Fibroblast of lung (primary cell): ENCODE measurements around the gene ZFPM1. TPM values are rescaled to one million over a fixed set of nuclear protein-coding genes. Genes with fewer than 3 reads are reported as not detected.

Experiments
- DNase-seq, 2 donors: peaks; one replicate each; pipeline versions ENCODE4 v3.0.0 to v3.0.0-alpha.2; 2010; ENCODE audit warnings: low read depth in 2 of 2
- H2AFZ ChIP-seq: 2 replicates; pipeline ENCODE4 v1.5.1; 2012; ENCODE audit warnings: low read length, control low read depth, inconsistent platforms
- H3K27ac ChIP-seq: 2 replicates; pipeline ENCODE4 v1.5.1; 2011; ENCODE audit warnings: low read length, control low read depth; ENCODE audit not compliant: insufficient read depth
- H3K27me3 ChIP-seq: 2 replicates; pipeline ENCODE4 v1.5.1; 2011; ENCODE audit warnings: mild to moderate bottlenecking, low read length; ENCODE audit not compliant: control insufficient read depth, insufficient read depth
- H3K36me3 ChIP-seq: 2 replicates; pipeline ENCODE4 v1.5.1; 2011; ENCODE audit warnings: low read length; ENCODE audit not compliant: control insufficient read depth, insufficient read depth
- H3K4me1 ChIP-seq: 2 replicates; pipeline ENCODE4 v1.5.1; 2011; ENCODE audit warnings: low read length; ENCODE audit not compliant: control insufficient read depth, insufficient read depth; ENCODE audit errors: extremely low read depth
- H3K4me2 ChIP-seq: 2 replicates; pipeline ENCODE4 v1.5.1; 2011; ENCODE audit warnings: low read length, control low read depth; ENCODE audit not compliant: insufficient read depth; ENCODE audit errors: extremely low read depth
- H3K4me3 ChIP-seq, 4 experiments: fragments of 200-600 bp in 1 of 4; sonication (generic) in 1 of 4; replicated peaks in 1 of 4; 2 replicates each; pipeline ENCODE4 v1.5.1; 2011 to 2016; ENCODE audit warnings: low read length in 4 of 4, low read depth in 3 of 4, mild to moderate bottlenecking in 3 of 4, control low read depth in 2 of 4, inconsistent platforms in 1 of 4, mixed read lengths in 1 of 4; ENCODE audit not compliant: insufficient read depth in 1 of 4; ENCODE audit errors: control extremely low read depth in 1 of 4
- H3K79me2 ChIP-seq: 2 replicates; pipeline ENCODE4 v1.5.1; 2012; ENCODE audit warnings: mild to moderate bottlenecking, low read length, inconsistent platforms; ENCODE audit not compliant: control insufficient read depth, insufficient read depth
- H3K9ac ChIP-seq: 2 replicates; pipeline ENCODE4 v1.5.1; 2011; ENCODE audit warnings: mild to moderate bottlenecking, low read length, control low read depth; ENCODE audit not compliant: insufficient read depth
- H3K9me3 ChIP-seq: 2 replicates; pipeline ENCODE4 v1.5.1; 2012; ENCODE audit warnings: low read depth, low read length; ENCODE audit not compliant: control insufficient read depth, insufficient read depth
- H4K20me1 ChIP-seq: 2 replicates; pipeline ENCODE4 v1.5.1; 2011; ENCODE audit warnings: low read length; ENCODE audit not compliant: control insufficient read depth, insufficient read depth; ENCODE audit errors: extremely low read depth
- EZH2 ChIP-seq: IDR thresholded peaks from 2 replicates; pipeline ENCODE4 v1.5.1; 2012; ENCODE audit warnings: low read length, control low read depth, mild to moderate bottlenecking; ENCODE audit errors: missing control alignments
- polyA plus RNA-seq, 2 donors: library from polyadenylated mRNA; depleted of rRNA in 1 of 2; stranded (reverse) in 1 of 2; unstranded in 1 of 2; fragments of >200 nt; gene quantifications; 2 replicates each; pipeline ENCODE4 v1.2.1, GENCODE V29; 2011 to 2012; ENCODE audit warnings: missing spikeins in 1 of 2
- total RNA-seq: library from RNA; depleted of rRNA; stranded (reverse); fragments of >200 nt; gene quantifications from 2 replicates; pipeline ENCODE4 v1.2.1, GENCODE V29; 2014
- TF ChIP-seq, protein P1 (sequence below), 2 donors: IDR thresholded peaks in 1 of 2; conservative IDR thresholded peaks in 1 of 2; 1 replicate in 1 of 2; 2 replicates in 1 of 2; pipeline ENCODE4 v1.5.1; 2011 to 2012; ENCODE audit warnings: low read length in 2 of 2, control low read depth in 1 of 2, inconsistent platforms in 1 of 2, low read depth in 1 of 2, mild to moderate bottlenecking in 1 of 2

Gene ZFPM1
- total and polyA plus RNA-seq, 2 donors (not counting 1 experiment from before 2014, with no cell fraction given), result 0.27 to 1.7 TPM

DNA sequence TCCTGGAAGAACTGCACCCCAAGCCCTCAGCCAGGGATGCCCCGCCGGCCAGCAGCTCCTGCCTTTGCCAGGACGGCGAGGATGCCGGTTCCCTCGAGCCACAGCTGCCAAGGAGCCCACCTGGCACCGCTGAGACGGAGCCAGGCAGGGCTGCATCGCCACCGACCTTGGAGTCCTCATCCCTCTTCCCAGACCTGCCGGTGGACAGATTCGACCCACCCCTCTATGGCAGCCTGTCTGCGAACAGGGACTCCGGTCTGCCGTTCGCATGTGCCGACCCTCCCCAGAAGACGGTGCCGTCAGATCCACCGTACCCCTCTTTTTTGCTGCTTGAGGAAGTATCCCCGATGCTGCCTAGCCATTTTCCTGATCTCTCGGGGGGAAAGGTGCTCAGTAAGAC, 21.4 kb upstream of the ZFPM1 start:
- Histone ChIP-seq H3K9me3 (no peaks in the 10 kb centered on the region), H3K9ac (no peak overlapping the region), H3K79me2 (no peaks in the 10 kb centered on the region), H3K4me2 (no peak overlapping the region), H2AFZ (no peak overlapping the region), H3K4me1 (no peaks in the 10 kb centered on the region), H3K27ac (no peak overlapping the region), H4K20me1 (no peaks in the 10 kb centered on the region), H3K27me3 (no peaks in the 10 kb centered on the region), H3K36me3 (no peaks in the 10 kb centered on the region), H3K4me3 (no peak overlapping the region)
- TF ChIP-seq EZH2, result no peak
- TF ChIP-seq, protein P1, sequence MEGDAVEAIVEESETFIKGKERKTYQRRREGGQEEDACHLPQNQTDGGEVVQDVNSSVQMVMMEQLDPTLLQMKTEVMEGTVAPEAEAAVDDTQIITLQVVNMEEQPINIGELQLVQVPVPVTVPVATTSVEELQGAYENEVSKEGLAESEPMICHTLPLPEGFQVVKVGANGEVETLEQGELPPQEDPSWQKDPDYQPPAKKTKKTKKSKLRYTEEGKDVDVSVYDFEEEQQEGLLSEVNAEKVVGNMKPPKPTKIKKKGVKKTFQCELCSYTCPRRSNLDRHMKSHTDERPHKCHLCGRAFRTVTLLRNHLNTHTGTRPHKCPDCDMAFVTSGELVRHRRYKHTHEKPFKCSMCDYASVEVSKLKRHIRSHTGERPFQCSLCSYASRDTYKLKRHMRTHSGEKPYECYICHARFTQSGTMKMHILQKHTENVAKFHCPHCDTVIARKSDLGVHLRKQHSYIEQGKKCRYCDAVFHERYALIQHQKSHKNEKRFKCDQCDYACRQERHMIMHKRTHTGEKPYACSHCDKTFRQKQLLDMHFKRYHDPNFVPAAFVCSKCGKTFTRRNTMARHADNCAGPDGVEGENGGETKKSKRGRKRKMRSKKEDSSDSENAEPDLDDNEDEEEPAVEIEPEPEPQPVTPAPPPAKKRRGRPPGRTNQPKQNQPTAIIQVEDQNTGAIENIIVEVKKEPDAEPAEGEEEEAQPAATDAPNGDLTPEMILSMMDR (conservative IDR thresholded peaks at IDR 0.05 in 1 of 2, IDR thresholded peaks at IDR 0.05 in 1 of 2; ENCODE audit: low read depth in 1 of 2, low read length in 2 of 2), result no peak
- no peak for DNase-seq

DNA sequence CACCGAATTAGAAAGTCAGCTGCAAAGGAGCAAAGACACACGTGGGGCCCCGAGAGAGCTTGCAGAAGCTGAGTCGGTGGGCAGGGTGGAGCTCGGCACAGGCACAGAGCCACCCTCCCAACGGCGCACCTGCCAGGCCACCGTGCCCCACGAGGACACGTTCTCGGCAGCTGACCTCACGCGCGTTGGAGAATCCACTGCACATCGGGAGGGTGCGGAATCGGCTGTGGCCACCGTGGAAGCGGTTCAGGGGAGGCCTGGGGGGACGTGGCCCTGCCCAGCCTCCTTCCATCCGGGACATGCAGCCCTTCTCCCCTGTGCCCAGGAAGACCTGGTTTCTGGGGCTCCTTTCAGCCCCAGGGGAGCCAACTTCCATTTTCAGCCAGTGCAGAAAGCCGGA, 20.9 kb upstream of the ZFPM1 start:
- no peak overlapping the region for H3K4me2 ChIP-seq
- H3K36me3 ChIP-seq, result no peaks in the 10 kb centered on the region
- no peak overlapping the region for H3K4me3 ChIP-seq
- no peak overlapping the region for H2AFZ ChIP-seq
- DNase-seq, result no peak
- H4K20me1 ChIP-seq, result no peaks in the 10 kb centered on the region
- no peak overlapping the region for H3K9ac ChIP-seq
- no peaks in the 10 kb centered on the region for H3K27me3 ChIP-seq
- H3K79me2 ChIP-seq, result no peaks in the 10 kb centered on the region
- no peak overlapping the region for H3K27ac ChIP-seq
- H3K9me3 ChIP-seq, result no peaks in the 10 kb centered on the region
- H3K4me1 ChIP-seq, result no peaks in the 10 kb centered on the region
- TF ChIP-seq EZH2, result no peak
- TF ChIP-seq, protein P1 (conservative IDR thresholded peaks at IDR 0.05 in 1 of 2, IDR thresholded peaks at IDR 0.05 in 1 of 2; ENCODE audit: low read depth in 1 of 2, low read length in 2 of 2), result no peak

DNA sequence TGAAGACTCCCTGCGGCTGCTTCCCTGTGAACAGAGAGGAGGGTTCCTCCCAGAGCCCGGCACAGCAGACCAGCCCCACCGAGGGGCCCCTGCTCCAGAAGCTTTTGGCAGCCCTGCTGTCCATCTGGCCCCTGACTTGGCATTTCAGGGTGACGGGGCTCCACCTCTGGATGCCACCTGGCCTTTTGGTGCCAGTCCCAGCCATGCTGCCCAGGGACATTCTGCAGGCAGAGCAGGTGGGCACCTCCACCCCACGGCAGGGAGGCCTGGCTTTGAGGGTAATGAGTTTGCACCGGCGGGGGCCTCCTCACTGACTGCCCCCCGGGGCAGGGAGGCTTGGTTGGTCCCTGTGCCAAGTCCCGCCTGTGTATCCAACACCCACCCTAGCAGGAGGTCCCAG, 20.3 kb upstream of the ZFPM1 start:
- no peak overlapping the region for H3K9ac ChIP-seq
- no peaks in the 10 kb centered on the region for H4K20me1 ChIP-seq
- no peaks in the 10 kb centered on the region for H3K79me2 ChIP-seq
- no peaks in the 10 kb centered on the region for H3K27me3 ChIP-seq
- H3K27ac ChIP-seq, result no peak overlapping the region
- H3K4me3 ChIP-seq, result no peak overlapping the region
- TF ChIP-seq, protein P1 (conservative IDR thresholded peaks at IDR 0.05 in 1 of 2, IDR thresholded peaks at IDR 0.05 in 1 of 2; ENCODE audit: low read depth in 1 of 2, low read length in 2 of 2), result no peak
- TF ChIP-seq EZH2, result no peak
- no peak overlapping the region for H3K4me2 ChIP-seq
- no peaks in the 10 kb centered on the region for H3K36me3 ChIP-seq
- no peak overlapping the region for H2AFZ ChIP-seq
- DNase-seq, result no peak
- H3K4me1 ChIP-seq, result no peaks in the 10 kb centered on the region
- H3K9me3 ChIP-seq, result no peaks in the 10 kb centered on the region
